Prostate gland (tissue), 2 donors: ENCODE data around the gene SERPINB12. TPM values are rescaled to one million over a fixed set of nuclear protein-coding genes. Genes with fewer than 3 reads are reported as not detected.

Source experiments
- DNase-seq: peaks from one replicate; pipeline ENCODE4 v3.0.0-alpha.2; 2019; ENCODE audit warnings: low spot score
- H3K27ac ChIP-seq, 2 donors: fragments of 200-600 bp; sonication (generic); 2 replicates each; pipeline ENCODE4 v1.5.1; 2017 to 2019
- H3K27me3 ChIP-seq: fragments of 200-600 bp; sonication (generic); replicated peaks from 2 replicates; pipeline ENCODE4 v1.5.1; 2019; ENCODE audit not compliant: insufficient read depth
- H3K36me3 ChIP-seq, 2 donors: fragments of 200-600 bp; sonication (generic); 1 replicate in 1 of 2; 2 replicates in 1 of 2; pipeline versions ENCODE4 v1.5.1 to v1.8.1; 2017 to 2019
- H3K4me1 ChIP-seq: fragments of 200-600 bp; sonication (generic); replicated peaks from 2 replicates; pipeline ENCODE4 v1.5.1; 2019
- H3K4me3 ChIP-seq, 2 donors: fragments of 200-600 bp; sonication (generic); 2 replicates each; pipeline ENCODE4 v1.5.1; 2017 to 2019
- H3K9me3 ChIP-seq: fragments of 200-600 bp; sonication (generic); 2 replicates; pipeline ENCODE4 v1.5.1; 2017
- CTCF ChIP-seq, 4 experiments: fragments of 200-600 bp in 2 of 4; fragments of 450-650 bp in 2 of 4; sonication (generic) in 2 of 4; IDR thresholded peaks; 1 replicate in 3 of 4; 2 replicates in 1 of 4; pipeline ENCODE4 v1.5.1; 2016 to 2019; ENCODE audit warnings: antibody characterized with exemption in 4 of 4, mild to moderate bottlenecking in 2 of 4, moderate library complexity in 2 of 4
- POLR2A ChIP-seq: fragments of 450-650 bp; IDR thresholded peaks from one replicate; pipeline ENCODE4 v1.6.1; 2016; ENCODE audit warnings: antibody characterized with exemption, mild to moderate bottlenecking
- POLR2AphosphoS5 ChIP-seq: sonication (generic); formaldehyde crosslinking; IDR thresholded peaks from one replicate; pipeline ENCODE4 v1.6.1; 2017; ENCODE audit warnings: antibody characterized with exemption
- WGBS: methylation state at CpG from one replicate; pipeline ENCODE4 v1.1.5; 2018; 5-methylcytosine and 5-hydroxymethylcytosine counted together
- intact Hi-C: fragments of 100-400 bp; cut with DNase I; formaldehyde crosslinking; loops from one replicate; pipeline ENCODE4 v1.14.2; 2022
- total RNA-seq, 2 donors: library from RNA; depleted of rRNA; stranded (reverse); fragments of >200 nt; gene quantifications; one replicate each; pipeline ENCODE4 v1.1.0, GENCODE V29; 2016

Gene SERPINB12
- total RNA-seq, 2 donors from 2014 or later = not detected

- intact Hi-C loops = no loop called here
- Histone ChIP-seq H3K4me1 (no peaks in the 10 kb centered on the region), H3K27me3 (no peaks in the 10 kb centered on the region), H3K4me3 (no peak overlapping the region), H3K36me3 (no peaks in the 10 kb centered on the region), H3K9me3 (no peaks in the 10 kb centered on the region), H3K27ac (no peak overlapping the region)
- WGBS = 56% methylated on average over 1 of the region's 1 CpG
- TF ChIP-seq POLR2AphosphoS5 = no peak
- no peak for TF ChIP-seq POLR2A
- no peak for DNase-seq
These were observed 26.4 kb upstream of the SERPINB12 start for GRCh38 chr18:63515801-63516200.

- Histone ChIP-seq H3K4me3 (no peak overlapping the region), H3K27ac (no peak overlapping the region), H3K9me3 (no peaks in the 10 kb centered on the region), H3K27me3 (no peaks in the 10 kb centered on the region), H3K4me1 (no peaks in the 10 kb centered on the region), H3K36me3 (no peaks in the 10 kb centered on the region)
- 28% methylated on average over 16 of the region's 16 CpGs for WGBS
- peak; percentile 70 for DNase-seq
- intact Hi-C loops = loop anchor here (2.0 kb wide), 1 partner anchor 328 kb away; no protein-coding TSS in a partner anchor
- no peak for TF ChIP-seq POLR2A
- TF ChIP-seq CTCF (IDR thresholded peaks at IDR 0.05) = peak; percentile 36 to 90 (median 84)
- TF ChIP-seq POLR2AphosphoS5 = peak; percentile 7
These were observed 23.8 kb upstream of the SERPINB12 start for GRCh38 chr18:63518178-63519012.

- intact Hi-C loops = no loop called here
- Histone ChIP-seq H3K4me3 (no peak overlapping the region), H3K27ac (no peak overlapping the region), H3K36me3 (no peaks in the 10 kb centered on the region), H3K27me3 (no peaks in the 10 kb centered on the region), H3K4me1 (no peaks in the 10 kb centered on the region), H3K9me3 (no peaks in the 10 kb centered on the region)
- no peak for TF ChIP-seq CTCF (IDR thresholded peaks at IDR 0.05)
- TF ChIP-seq POLR2A = no peak
- no peak for TF ChIP-seq POLR2AphosphoS5
- no peak for DNase-seq
- 92% methylated on average over 3 of the region's 3 CpGs for WGBS
These were observed 22.0 kb upstream of the SERPINB12 start for GRCh38 chr18:63520053-63520685.

GRCh38 chr18:63523660-63524059, 18.5 kb upstream of the SERPINB12 start:
- no peak for TF ChIP-seq POLR2AphosphoS5
- TF ChIP-seq POLR2A = no peak
- TF ChIP-seq CTCF (IDR thresholded peaks at IDR 0.05) = no peak
- H3K4me3 ChIP-seq = no peak overlapping the region
- intact Hi-C loops = no loop called here
- H3K4me1 ChIP-seq = no peaks in the 10 kb centered on the region
- no peaks in the 10 kb centered on the region for H3K36me3 ChIP-seq
- no peaks in the 10 kb centered on the region for H3K9me3 ChIP-seq
- no peak overlapping the region for H3K27ac ChIP-seq
- no peak for DNase-seq
- H3K27me3 ChIP-seq = no peaks in the 10 kb centered on the region
- 67% methylated on average over 4 of the region's 4 CpGs for WGBS

GRCh38 chr18:63527251-63527650, 14.9 kb upstream of the SERPINB12 start:
- intact Hi-C loops = no loop called here
- Histone ChIP-seq H3K36me3 (no peaks in the 10 kb centered on the region), H3K27me3 (no peaks in the 10 kb centered on the region), H3K4me1 (no peaks in the 10 kb centered on the region), H3K9me3 (no peaks in the 10 kb centered on the region), H3K4me3 (no peak overlapping the region), H3K27ac (no peak overlapping the region)
- DNase-seq = no peak
- TF ChIP-seq CTCF (IDR thresholded peaks at IDR 0.05) = no peak
- no peak for TF ChIP-seq POLR2AphosphoS5
- TF ChIP-seq POLR2A = no peak
